H9 (cell line): Measurements from ENCODE around the gene ORAI3. TPM values are rescaled to one million over a fixed set of nuclear protein-coding genes. Genes with fewer than 3 reads are reported as not detected.

Source experiments
- DNase-seq: peaks from one replicate; pipeline ENCODE4 v3.0.0-alpha.2; 2017
- H2AFZ ChIP-seq: one replicate; pipeline ENCODE4 v1.6.1; 2013; ENCODE audit warnings: mild to moderate bottlenecking, low read length, control low read depth, moderate library complexity
- H2AK5ac ChIP-seq: 2 replicates; pipeline ENCODE4 v1.6.1; 2013; ENCODE audit warnings: low read length, control low read depth, mixed read lengths; ENCODE audit not compliant: insufficient read length
- H2BK120ac ChIP-seq: one replicate; pipeline ENCODE4 v1.6.1; 2013; ENCODE audit warnings: low read depth, mild to moderate bottlenecking, low read length, control low read depth, inconsistent platforms; ENCODE audit not compliant: poor library complexity, severe bottlenecking
- H2BK12ac ChIP-seq: 2 replicates; pipeline ENCODE4 v1.6.1; 2013; ENCODE audit warnings: low read length, control low read depth, mixed read lengths, low read depth; ENCODE audit not compliant: insufficient read length
- H2BK15ac ChIP-seq: 2 replicates; pipeline ENCODE4 v1.6.1; 2013; ENCODE audit warnings: low read depth, low read length, control low read depth
- H2BK20ac ChIP-seq: one replicate; pipeline ENCODE4 v1.6.1; 2013; ENCODE audit warnings: low read depth, mild to moderate bottlenecking, low read length, control low read depth, inconsistent platforms; ENCODE audit not compliant: poor library complexity, severe bottlenecking
- H2BK5ac ChIP-seq: 2 replicates; pipeline ENCODE4 v1.6.1; 2013; ENCODE audit warnings: low read length, control low read depth, mixed read lengths; ENCODE audit not compliant: insufficient read length
- H3K14ac ChIP-seq: 2 replicates; pipeline ENCODE4 v1.6.1; 2013; ENCODE audit warnings: low read length, control low read depth; ENCODE audit not compliant: insufficient read depth
- H3K18ac ChIP-seq: 2 replicates; pipeline ENCODE4 v1.6.1; 2013; ENCODE audit warnings: low read depth, mild to moderate bottlenecking, mixed read lengths, low read length, control low read depth; ENCODE audit not compliant: insufficient read length
- H3K23ac ChIP-seq: 2 replicates; pipeline ENCODE4 v1.6.1; 2013; ENCODE audit warnings: low read length, control low read depth, mixed read lengths, low read depth; ENCODE audit not compliant: insufficient read length
- H3K23me2 ChIP-seq: 2 replicates; pipeline ENCODE4 v1.6.1; 2013; ENCODE audit warnings: low read depth, mild to moderate bottlenecking, mixed read lengths, low read length, control low read depth; ENCODE audit not compliant: insufficient read length, poor library complexity, severe bottlenecking
- H3K27ac ChIP-seq: 2 replicates; pipeline ENCODE4 v1.5.1; 2013; ENCODE audit warnings: low read length, control low read depth, mixed read lengths, low read depth; ENCODE audit not compliant: insufficient read length
- H3K27me3 ChIP-seq: 2 replicates; pipeline ENCODE4 v1.6.1; 2013; ENCODE audit warnings: low read length, control low read depth, inconsistent platforms; ENCODE audit not compliant: insufficient read depth
- H3K4ac ChIP-seq: 2 replicates; pipeline ENCODE4 v1.6.1; 2013; ENCODE audit warnings: low read depth, mild to moderate bottlenecking, control low read depth, inconsistent platforms, low read length, moderate library complexity
- H3K4me1 ChIP-seq: 2 replicates; pipeline ENCODE4 v1.6.1; 2013; ENCODE audit warnings: low read length, control low read depth, inconsistent platforms; ENCODE audit not compliant: insufficient read depth
- H3K4me2 ChIP-seq: 2 replicates; pipeline ENCODE4 v1.6.1; 2013; ENCODE audit warnings: low read length, control low read depth, mixed read lengths; ENCODE audit not compliant: insufficient read length, insufficient read depth
- H3K56ac ChIP-seq: 2 replicates; pipeline ENCODE4 v1.6.1; 2013; ENCODE audit warnings: low read depth, mild to moderate bottlenecking, mixed read lengths, low read length, control low read depth; ENCODE audit not compliant: insufficient read length
- H3K79me1 ChIP-seq: 2 replicates; pipeline ENCODE4 v1.6.1; 2013; ENCODE audit warnings: low read depth, mild to moderate bottlenecking, moderate library complexity, low read length, control low read depth, inconsistent platforms; ENCODE audit not compliant: insufficient read depth, poor library complexity, severe bottlenecking
- H3K79me2 ChIP-seq: 2 replicates; pipeline ENCODE4 v1.6.1; 2013; ENCODE audit warnings: low read length, control low read depth, inconsistent platforms; ENCODE audit not compliant: insufficient read depth
- H3K9ac ChIP-seq: 2 replicates; pipeline ENCODE4 v1.6.1; 2013; ENCODE audit warnings: low read length, control low read depth, mixed read lengths; ENCODE audit not compliant: insufficient read length; ENCODE audit errors: extremely low read depth
- H3K9me3 ChIP-seq: one replicate; pipeline ENCODE4 v1.6.1; 2013; ENCODE audit warnings: low read depth, low read length, inconsistent platforms; ENCODE audit not compliant: control insufficient read depth
- H3T11ph ChIP-seq: one replicate; pipeline ENCODE4 v1.6.1; 2013; ENCODE audit warnings: mild to moderate bottlenecking, low read length, control low read depth, inconsistent platforms
- H4K20me1 ChIP-seq: one replicate; pipeline ENCODE4 v1.6.1; 2013; ENCODE audit not compliant: control insufficient read depth, insufficient read length, insufficient read depth
- H4K5ac ChIP-seq: 2 replicates; pipeline ENCODE4 v1.6.1; 2013; ENCODE audit warnings: low read depth, mild to moderate bottlenecking, mixed read lengths, low read length, control low read depth; ENCODE audit not compliant: insufficient read length
- H4K8ac ChIP-seq: replicated peaks from 2 replicates; pipeline ENCODE4 v1.6.1; 2013; ENCODE audit warnings: low read length, control low read depth, mixed read lengths, low read depth; ENCODE audit not compliant: insufficient read length
- H4K91ac ChIP-seq: 2 replicates; pipeline ENCODE4 v1.6.1; 2013; ENCODE audit warnings: low read depth, mild to moderate bottlenecking, moderate library complexity, mixed read lengths, low read length, control low read depth; ENCODE audit not compliant: insufficient read length
- H3K27ac Mint-ChIP-seq, 3 experiments: 2 replicates in 2 of 3; 3 replicates in 1 of 3; pipeline ENCODE4 v1.8.0; 2020 to 2021; ENCODE audit warnings: mixed read lengths in 3 of 3, mild to moderate bottlenecking in 1 of 3, moderate library complexity in 1 of 3
- H3K27me3 Mint-ChIP-seq: 2 replicates; pipeline ENCODE4 v1.8.0; 2021; ENCODE audit warnings: low read depth, mild to moderate bottlenecking, moderate library complexity, mixed read lengths
- H3K36me3 Mint-ChIP-seq, 3 experiments: 2 replicates in 2 of 3; 3 replicates in 1 of 3; pipeline ENCODE4 v1.8.0; 2020 to 2021; ENCODE audit warnings: low read depth in 3 of 3, mixed read lengths in 3 of 3; ENCODE audit not compliant: insufficient read depth in 1 of 3
- H3K4me1 Mint-ChIP-seq, 2 experiments: 2 replicates each; pipeline ENCODE4 v1.8.0; 2020; ENCODE audit warnings: mixed read lengths in 2 of 2
- H3K4me3 Mint-ChIP-seq, 2 experiments: 2 replicates in 1 of 2; 3 replicates in 1 of 2; pipeline ENCODE4 v1.8.0; 2020 to 2021; ENCODE audit warnings: mild to moderate bottlenecking in 2 of 2, mixed read lengths in 2 of 2, moderate library complexity in 1 of 2
- H3K9me3 Mint-ChIP-seq, 2 experiments: 2 replicates in 1 of 2; 3 replicates in 1 of 2; pipeline ENCODE4 v1.8.0; 2020; ENCODE audit warnings: mild to moderate bottlenecking in 2 of 2, mixed read lengths in 2 of 2, moderate library complexity in 1 of 2
- CTCF ChIP-seq: fragments of 200-600 bp; sonication (generic); conservative IDR thresholded peaks from 3 replicates; pipeline ENCODE4 v1.8.0; 2021; ENCODE audit warnings: antibody characterized with exemption, mild to moderate bottlenecking
- WGBS: extraction: QIAGEN DNeasy Blood & Tissue Kit; methylation state at CpG from one replicate; pipeline ENCODE4 v1.1.7; 2013; ENCODE audit warnings: missing lambda C conversion rate, low lambda C conversion rate, mixed read lengths; ENCODE audit not compliant: insufficient read length; ENCODE audit errors: extremely low coverage; 5-methylcytosine and 5-hydroxymethylcytosine counted together
- total RNA-seq: library from RNA; stranded (reverse); gene quantifications from 2 replicates; pipeline ENCODE4 v1.2.1, GENCODE V29; 2021

The ORAI3 gene
- total RNA-seq, 1 experiment from 2014 or later, result 6.9 TPM

- Histone ChIP-seq H3K9ac (no peak overlapping the region), H3K79me2 (no peaks in the 10 kb centered on the region), H2BK15ac (no peak overlapping the region), H2BK120ac (no peak overlapping the region), H2BK12ac (no peak overlapping the region), H2AK5ac (no peak overlapping the region), H3K4me2 (no peak overlapping the region), H2AFZ (no peak overlapping the region), H3K4me1 (no peaks in the 10 kb centered on the region), H3K27me3 (no peaks in the 10 kb centered on the region), H3K27ac (no peak overlapping the region), H3K9me3 (no peaks in the 10 kb centered on the region), H3K23me2 (no peaks in the 10 kb centered on the region), H4K91ac (no peak overlapping the region), H3K23ac (no peak overlapping the region), H3K56ac (no peak overlapping the region), H3K18ac (no peak overlapping the region), H4K20me1 (no peaks in the 10 kb centered on the region), H2BK5ac (no peak overlapping the region), H4K5ac (no peak overlapping the region), H4K8ac (no peak overlapping the region), H2BK20ac (no peak overlapping the region), H3T11ph (no peak overlapping the region), H3K4ac (no peak overlapping the region), H3K79me1 (no peaks in the 10 kb centered on the region), H3K14ac (no peak overlapping the region)
- DNase-seq, result no peak
- Mint-ChIP-seq H3K36me3 (peaks cover 52 to 86% (median 83%) of the 10 kb centered on the region in 3 experiments), H3K4me1 (no peaks in the 10 kb centered on the region; a peak in 1 of 4 replicates), H3K9me3 (no peaks in the 10 kb centered on the region), H3K4me3 (no peak overlapping the region), H3K27ac (no peak overlapping the region), H3K27me3 (no peaks in the 10 kb centered on the region)
- WGBS, result no CpG with 5 or more reads among the region's 15 CpGs
- no peak for TF ChIP-seq CTCF
These were observed 16.6 kb downstream of the ORAI3 start for GRCh38 chr16:30965436-30965835.
